HG02885 (cell line): Measurements from ENCODE around the gene CERS5.
"Not testable (repeated sequence)": the region's sequence is repeated elsewhere in the genome, so short reads cannot be mapped to it uniquely, and the experiment has no call there.

Experiments used
- ATAC-seq: cut with Tn5 transposase; IDR thresholded peaks from one replicate; pipeline ENCODE4 v1.9.1; 2021; ENCODE audit warnings: mild to moderate bottlenecking; ENCODE audit not compliant: unreplicated experiment, poor library complexity

The CERS5 gene

GRCh38 chr12:50084409-50084774, 82.8 kb downstream of the CERS5 start:
- not testable (repeated sequence) for ATAC-seq

- no peak for ATAC-seq
These were observed 83.9 kb downstream of the CERS5 start for GRCh38 chr12:50083301-50083700.

- ATAC-seq: no peak
These were observed 84.5 kb downstream of the CERS5 start for GRCh38 chr12:50082644-50083043.

DNA sequence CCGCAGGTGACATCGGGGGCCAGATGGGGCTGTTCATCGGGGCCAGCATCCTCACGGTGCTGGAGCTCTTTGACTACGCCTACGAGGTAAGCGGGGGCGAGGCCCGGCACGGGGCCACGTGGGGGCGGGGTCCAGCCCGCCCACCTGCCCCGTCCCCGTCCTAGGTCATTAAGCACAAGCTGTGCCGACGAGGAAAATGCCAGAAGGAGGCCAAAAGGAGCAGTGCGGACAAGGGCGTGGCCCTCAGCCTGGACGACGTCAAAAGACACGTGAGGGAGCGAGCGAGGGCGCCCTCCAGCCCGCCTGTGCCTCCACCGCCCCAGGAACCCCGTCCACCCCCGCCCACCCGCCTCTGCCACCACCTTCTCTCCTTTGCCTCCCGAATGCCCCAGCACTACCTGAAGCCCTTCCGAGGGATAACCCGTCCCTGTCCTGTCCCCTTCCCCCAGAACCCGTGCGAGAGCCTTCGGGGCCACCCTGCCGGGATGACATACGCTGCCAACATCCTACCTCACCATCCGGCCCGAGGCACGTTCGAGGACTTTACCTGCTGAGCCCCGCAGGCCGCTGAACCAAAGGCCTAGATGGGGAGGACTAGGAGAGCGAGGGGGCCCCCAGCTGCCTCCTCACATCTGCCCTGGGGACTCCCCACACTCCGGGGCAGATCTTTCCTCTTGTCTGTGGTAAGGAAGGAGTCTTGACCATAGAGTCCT, 85.9 kb downstream of the CERS5 start:
- no peak for ATAC-seq

- no peak for ATAC-seq
These were observed 87.4 kb downstream of the CERS5 start for GRCh38 chr12:50079771-50080170.
